22Rv1 (cell line): ENCODE results near the gene HOXB13.

ENCODE experiments used
- ZFX ChIP-seq: fragments of 450-650 bp; IDR thresholded peaks from 2 replicates; pipeline ENCODE4 v1.6.1; 2017; ENCODE audit warnings: antibody characterized with exemption, borderline replicate concordance
- TF ChIP-seq, protein P1 (sequence below): fragments of 450-650 bp; IDR thresholded peaks from 2 replicates; pipeline ENCODE4 v1.5.1; 2017; ENCODE audit warnings: mild to moderate bottlenecking

DNA sequence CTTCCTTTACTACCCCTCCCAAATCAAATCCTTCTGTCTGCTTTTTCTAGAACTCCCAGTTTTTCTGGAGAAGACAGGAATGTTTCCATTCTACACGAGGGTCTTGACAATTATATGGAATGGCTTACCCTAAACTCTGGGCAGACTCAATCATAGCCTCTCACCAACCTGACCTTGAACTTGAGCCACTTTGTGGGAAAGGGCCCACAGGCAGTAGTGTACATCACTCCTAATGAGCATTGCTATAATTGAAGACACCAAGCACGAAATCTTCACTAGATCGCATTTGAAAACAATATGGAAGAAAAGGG lies 1.6 kb upstream of the HOXB13 start:
- TF ChIP-seq, protein P1, sequence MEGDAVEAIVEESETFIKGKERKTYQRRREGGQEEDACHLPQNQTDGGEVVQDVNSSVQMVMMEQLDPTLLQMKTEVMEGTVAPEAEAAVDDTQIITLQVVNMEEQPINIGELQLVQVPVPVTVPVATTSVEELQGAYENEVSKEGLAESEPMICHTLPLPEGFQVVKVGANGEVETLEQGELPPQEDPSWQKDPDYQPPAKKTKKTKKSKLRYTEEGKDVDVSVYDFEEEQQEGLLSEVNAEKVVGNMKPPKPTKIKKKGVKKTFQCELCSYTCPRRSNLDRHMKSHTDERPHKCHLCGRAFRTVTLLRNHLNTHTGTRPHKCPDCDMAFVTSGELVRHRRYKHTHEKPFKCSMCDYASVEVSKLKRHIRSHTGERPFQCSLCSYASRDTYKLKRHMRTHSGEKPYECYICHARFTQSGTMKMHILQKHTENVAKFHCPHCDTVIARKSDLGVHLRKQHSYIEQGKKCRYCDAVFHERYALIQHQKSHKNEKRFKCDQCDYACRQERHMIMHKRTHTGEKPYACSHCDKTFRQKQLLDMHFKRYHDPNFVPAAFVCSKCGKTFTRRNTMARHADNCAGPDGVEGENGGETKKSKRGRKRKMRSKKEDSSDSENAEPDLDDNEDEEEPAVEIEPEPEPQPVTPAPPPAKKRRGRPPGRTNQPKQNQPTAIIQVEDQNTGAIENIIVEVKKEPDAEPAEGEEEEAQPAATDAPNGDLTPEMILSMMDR: no peak
- no peak for TF ChIP-seq ZFX
